HCT116 (cell line): ENCODE measurements around the gene CDC14A. TPM values are rescaled to one million over a fixed set of nuclear protein-coding genes. Genes with fewer than 3 reads are reported as not detected.

Source experiments
- ATAC-seq: fragments of 200-7000 bp; cut with Tn5 transposase; 2 replicates; pipeline ENCODE4 v1.9.1; 2020; ENCODE audit warnings: mild to moderate bottlenecking, moderate library complexity
- BruUV-seq: library from RNA; stranded (reverse); fragments of 400-500 nt; replicated peaks from 2 replicates; lab custom pipeline; 2021; lab: Mats Ljungman, UMichigan
- CTCF ChIA-PET: fragments of 300-600 bp; sonication (Branson Sonifier 250); formaldehyde crosslinking; loops from one replicate; lab custom pipeline; 2021; ENCODE audit warnings: antibody characterized with exemption; lab: Charles Lee
- POLR2A ChIA-PET: fragments of 300-600, 350-600 bp; sonication (Branson Sonifier 250); formaldehyde crosslinking; loops from one replicate; lab custom pipeline; 2021; ENCODE audit warnings: antibody characterized with exemption; lab: Charles Lee
- RAD21 ChIA-PET, 2 experiments: fragments of 300-600 bp; sonication (Branson Sonifier 250); formaldehyde crosslinking; loops; one replicate each; lab custom pipeline; 2023; ENCODE audit warnings: low total read pairs in 2 of 2; ENCODE audit not compliant: uncharacterized antibody in 2 of 2, unreplicated experiment in 2 of 2, low non-redundant PET in 1 of 2; lab: Charles Lee
- DNase-seq: peaks from one replicate; pipeline ENCODE4 v3.0.0-alpha.2; 2010; ENCODE audit warnings: low read depth, low spot score
- H2AFZ ChIP-seq: fragments of 200-600 bp; shearing (Covaris generic), sonication (generic); 2 replicates; pipeline ENCODE4 v1.6.1; 2017; ENCODE audit warnings: low read depth, mixed run types, mixed read lengths, antibody characterized with exemption, low read length; ENCODE audit not compliant: poor library complexity, severe bottlenecking
- H3K27ac ChIP-seq: 2 replicates; pipeline ENCODE4 v1.5.1; 2012; ENCODE audit warnings: low read depth, low read length
- H3K27me3 ChIP-seq: fragments of 200-600 bp; sonication (generic); 2 replicates; pipeline ENCODE4 v1.6.1; 2016; ENCODE audit warnings: mixed run types, low read length, mixed read lengths; ENCODE audit not compliant: insufficient read depth
- H3K36me3 ChIP-seq, 2 experiments: fragments of 200-500 bp in 1 of 2; fragments of 200-600 bp in 1 of 2; sonication (Bioruptor generic) in 1 of 2; sonication (generic) in 1 of 2; 2 replicates each; pipeline versions ENCODE4 v1.5.1 to v1.6.1; 2014 to 2016; ENCODE audit warnings: low read length in 2 of 2, inconsistent platforms in 1 of 2, mixed read lengths in 1 of 2, mixed run types in 1 of 2; ENCODE audit not compliant: insufficient read depth in 2 of 2, control insufficient read depth in 1 of 2
- H3K4me1 ChIP-seq, 2 experiments: fragments of 200-600 bp in 1 of 2; sonication (generic) in 1 of 2; 2 replicates each; pipeline versions ENCODE4 v1.5.1 to v1.6.1; 2012 to 2017; ENCODE audit warnings: low read length in 2 of 2, inconsistent platforms in 1 of 2, mild to moderate bottlenecking in 1 of 2, mixed read lengths in 1 of 2, mixed run types in 1 of 2, moderate library complexity in 1 of 2; ENCODE audit not compliant: insufficient read depth in 2 of 2, control insufficient read depth in 1 of 2
- H3K4me2 ChIP-seq: fragments of 200-600 bp; sonication (generic); 2 replicates; pipeline ENCODE4 v1.6.1; 2017; ENCODE audit warnings: mixed run types, low read length, mixed read lengths
- H3K4me3 ChIP-seq, 2 experiments: fragments of 200-600 bp in 1 of 2; sonication (generic) in 1 of 2; replicated peaks in 1 of 2; 2 replicates each; pipeline ENCODE4 v1.5.1; 2011 to 2016; ENCODE audit warnings: low read length in 2 of 2, control low read depth in 1 of 2, low read depth in 1 of 2, mild to moderate bottlenecking in 1 of 2, mixed read lengths in 1 of 2, mixed run types in 1 of 2
- H3K79me2 ChIP-seq: fragments of 200-600 bp; sonication (generic); 2 replicates; pipeline ENCODE4 v1.6.1; 2017; ENCODE audit warnings: mild to moderate bottlenecking, mixed run types, low read length, moderate library complexity, mixed read lengths; ENCODE audit not compliant: insufficient read depth
- H3K9ac ChIP-seq: fragments of 200-600 bp; sonication (generic); 2 replicates; pipeline ENCODE4 v1.6.1; 2016; ENCODE audit warnings: low read length, mixed read lengths
- H3K9me2 ChIP-seq: fragments of 200-600 bp; sonication (generic), shearing (Covaris generic); 2 replicates; pipeline ENCODE4 v1.6.1; 2017; ENCODE audit warnings: mixed run types, mild to moderate bottlenecking, moderate library complexity; ENCODE audit not compliant: insufficient read depth
- H3K9me3 ChIP-seq, 2 experiments: fragments of 200-500 bp in 1 of 2; fragments of 200-600 bp in 1 of 2; sonication (Bioruptor generic) in 1 of 2; sonication (generic) in 1 of 2; 2 replicates each; pipeline ENCODE4 v1.6.1; 2014 to 2017; ENCODE audit warnings: low read length in 2 of 2, mixed read lengths in 2 of 2, inconsistent platforms in 1 of 2, low read depth in 1 of 2, mild to moderate bottlenecking in 1 of 2, mixed run types in 1 of 2, moderate library complexity in 1 of 2; ENCODE audit not compliant: control insufficient read depth in 1 of 2, insufficient read depth in 1 of 2
- H4K20me1 ChIP-seq: fragments of 200-600 bp; sonication (generic), shearing (Covaris generic); 2 replicates; pipeline ENCODE4 v1.6.1; 2017; ENCODE audit warnings: mixed run types, mild to moderate bottlenecking, moderate library complexity; ENCODE audit not compliant: insufficient read depth
- ATF3 ChIP-seq: IDR thresholded peaks from 2 replicates; pipeline ENCODE4 v1.6.1; 2012
- CBX3 ChIP-seq: IDR thresholded peaks from 2 replicates; pipeline ENCODE4 v1.6.1; 2012; ENCODE audit warnings: low read depth
- CTCF ChIP-seq, 3 experiments: fragments of 200-600 bp in 1 of 3; sonication (generic) in 1 of 3; IDR thresholded peaks in 2 of 3; conservative IDR thresholded peaks in 1 of 3; 2 replicates each; pipeline ENCODE4 v1.5.1; 2012 to 2017; ENCODE audit warnings: low read depth in 2 of 3, low read length in 2 of 3, antibody characterized with exemption in 1 of 3, borderline replicate concordance in 1 of 3, control low read depth in 1 of 3, mild to moderate bottlenecking in 1 of 3, mixed read lengths in 1 of 3, mixed run types in 1 of 3, moderate library complexity in 1 of 3; ENCODE audit not compliant: insufficient read depth in 1 of 3
- EGR1 ChIP-seq: IDR thresholded peaks from 2 replicates; pipeline ENCODE4 v1.6.1; 2012; ENCODE audit warnings: low read depth
- EZH2phosphoT487 ChIP-seq: fragments of 200-600 bp; IDR thresholded peaks from 2 replicates; pipeline ENCODE4 v1.6.1; 2018; ENCODE audit warnings: antibody characterized with exemption, borderline replicate concordance
- FOSL1 ChIP-seq: IDR thresholded peaks from 2 replicates; pipeline ENCODE4 v1.6.1; 2012; ENCODE audit warnings: low read depth
- JUND ChIP-seq: IDR thresholded peaks from 2 replicates; pipeline ENCODE4 v1.6.1; 2012
- MAX ChIP-seq: IDR thresholded peaks from 2 replicates; pipeline ENCODE4 v1.6.1; 2012
- RAD21 ChIP-seq: IDR thresholded peaks from 2 replicates; pipeline ENCODE4 v1.6.1; 2012; ENCODE audit warnings: low read depth, mild to moderate bottlenecking
- REST ChIP-seq: IDR thresholded peaks from 2 replicates; pipeline ENCODE4 v1.6.1; 2012; ENCODE audit warnings: low read depth
- TCF7L2 ChIP-seq: IDR thresholded peaks from 2 replicates; pipeline ENCODE4 v1.7.0; 2011; ENCODE audit warnings: borderline replicate concordance, inconsistent platforms; ENCODE audit not compliant: insufficient read depth, insufficient read length; ENCODE audit errors: extremely low read depth
- YY1 ChIP-seq: IDR thresholded peaks from 2 replicates; pipeline ENCODE4 v1.6.1; 2011; ENCODE audit warnings: low read length, low read depth, moderate library complexity, mild to moderate bottlenecking; ENCODE audit not compliant: insufficient replicate concordance; ENCODE audit errors: extremely low read depth
- ZFX ChIP-seq: fragments of 450-650 bp; IDR thresholded peaks from 2 replicates; pipeline ENCODE4 v1.6.1; 2017
- ZNF274 ChIP-seq: fragments of 200-500 bp; sonication (Bioruptor generic); IDR thresholded peaks from 2 replicates; pipeline ENCODE4 v1.6.1; 2014; ENCODE audit warnings: mild to moderate bottlenecking, low read depth, low read length, inconsistent platforms
- intact Hi-C: fragments of 100-400 bp; cut with micrococcal nuclease; formaldehyde crosslinking; loops from 2 replicates; pipeline ENCODE4 v1.10.0; 2022
- total RNA-seq: library from RNA; stranded (reverse); gene quantifications from one replicate; pipeline ENCODE4 v1.2.1, GENCODE V29; 2021; ENCODE audit not compliant: unreplicated experiment

The CDC14A gene
- total RNA-seq, 1 experiment from 2014 or later, result 5.1 TPM

GRCh38 chr1:100461222-100461621 lies 108.9 kb downstream of the CDC14A start:
- ATAC-seq (no peak), DNase-seq (no peak)
- no peak overlapping the region for H3K4me3 ChIP-seq
- H3K36me3 ChIP-seq, result no peaks in the 10 kb centered on the region
- H3K4me1 ChIP-seq, result no peaks in the 10 kb centered on the region
- CTCF ChIA-PET, result interaction anchor here (1.0 to 2.9 kb wide), 2 partner anchors 408 to 420 kb away, joined by 3 to 36 read pairs; no protein-coding TSS in a partner anchor
- H3K4me2 ChIP-seq, result no peak overlapping the region
- H2AFZ ChIP-seq, result no peak overlapping the region
- H3K27me3 ChIP-seq, result no peaks in the 10 kb centered on the region
- H3K9ac ChIP-seq, result no peak overlapping the region
- BruUV-seq, result no TSS peak
- no peaks in the 10 kb centered on the region for H3K9me3 ChIP-seq
- H3K9me2 ChIP-seq, result no peaks in the 10 kb centered on the region
- H3K27ac ChIP-seq, result no peak overlapping the region
- no peak for TF ChIP-seq ZNF274
- TF ChIP-seq TCF7L2, result no peak
- no peak for TF ChIP-seq ZFX
- TF ChIP-seq EZH2phosphoT487, result no peak
- TF ChIP-seq JUND, result no peak
- TF ChIP-seq YY1, result no peak
- no peak for TF ChIP-seq CTCF (IDR thresholded peaks at IDR 0.05 in 2 of 3, conservative IDR thresholded peaks at IDR 0.05 in 1 of 3; ENCODE audit: borderline replicate concordance in 1 of 3, insufficient read depth in 1 of 3, low read depth in 2 of 3, low read length in 2 of 3)
- TF ChIP-seq MAX, result no peak
- TF ChIP-seq RAD21, result no peak
- TF ChIP-seq FOSL1, result no peak
- TF ChIP-seq CBX3, result no peak
- TF ChIP-seq EGR1, result no peak
- TF ChIP-seq REST, result no peak
- no peak for TF ChIP-seq ATF3
- TF ChIP-seq, all 23 proteins: peak for 0
- ChIA-PET RAD21 (no interaction called here), POLR2A (no interaction called here)
- Histone ChIP-seq H3K79me2 (no peaks in the 10 kb centered on the region), H4K20me1 (no peaks in the 10 kb centered on the region)
- intact Hi-C loops, result loop anchor here (5.0 kb wide), 1 partner anchor 826 kb away; no protein-coding TSS in a partner anchor
